ENCODE results near the gene FBXW2. TPM values are rescaled to one million over a fixed set of nuclear protein-coding genes. Genes with fewer than 3 reads are reported as not detected.

The FBXW2 gene
- total RNA-seq, 1 experiment from 2014 or later: 46.0 TPM

DNA sequence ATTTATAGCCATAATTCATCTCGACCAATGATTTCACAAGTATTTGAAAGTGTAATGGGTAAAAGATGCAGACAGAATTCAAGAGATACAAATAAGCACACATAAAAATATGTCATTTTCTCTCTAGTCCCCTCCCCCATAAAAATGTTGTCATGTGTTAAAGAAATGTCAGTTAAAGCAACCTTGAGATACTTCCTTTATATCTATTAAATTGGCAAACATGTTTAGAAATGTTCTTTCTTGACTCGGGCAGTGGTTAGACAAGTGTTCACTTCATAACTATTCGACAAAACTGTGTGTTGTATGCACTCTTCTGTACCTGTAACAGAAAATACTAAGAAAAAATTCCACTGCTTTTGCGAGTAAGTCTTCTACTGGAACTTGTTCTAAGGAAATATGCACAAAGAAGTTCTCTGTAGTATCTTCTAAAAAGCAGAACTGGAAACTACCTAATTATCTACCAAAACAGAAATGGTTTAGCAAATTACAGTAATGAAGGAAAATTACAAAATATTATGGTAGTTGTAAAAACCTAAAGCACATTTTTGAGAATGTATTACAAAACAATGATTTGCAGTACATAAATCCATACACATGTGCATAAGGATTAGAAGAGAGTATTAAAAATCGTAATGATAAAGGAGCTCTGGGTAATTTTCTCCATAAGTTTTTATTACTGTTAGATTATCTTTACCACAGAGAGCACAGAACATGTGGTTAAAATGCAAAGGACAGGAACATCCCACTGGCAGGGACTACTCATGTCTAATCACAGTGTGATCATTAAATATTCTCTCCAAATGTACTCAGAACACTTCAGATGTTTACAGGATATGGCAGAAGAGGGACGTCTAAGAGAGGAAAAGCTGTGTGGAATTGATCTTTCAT, 35.9 kb downstream of the FBXW2 start:
- Histone ChIP-seq H3K4me3 (ENCODE audit: low read depth in 2 of 2, low read length in 2 of 2) (no peak overlapping the region), H3K27me3 (ENCODE audit: control insufficient read depth, insufficient read depth, low read length) (no peaks in the 10 kb centered on the region), H3K9me3 (ENCODE audit: control insufficient read depth, insufficient read depth, low read depth, low read length) (no peaks in the 10 kb centered on the region), H3K27ac (ENCODE audit: low read length) (no peak overlapping the region), H3K36me3 (ENCODE audit: control insufficient read depth, insufficient read depth, low read length) (no peaks in the 10 kb centered on the region), H3K4me1 (ENCODE audit: control insufficient read depth, insufficient read depth, low read length) (no peaks in the 10 kb centered on the region; the same call in 1 of the 2 replicates)
- ATAC-seq (no peak), DNase-seq (ENCODE audit: low read depth, low spot score) (no peak)
- no TSS peak for BruUV-seq (replicated peaks)
- intact Hi-C loops (cut with micrococcal nuclease; ENCODE audit: unreplicated experiment): loop anchor here (2.0 kb wide), 1 partner anchor 180 kb away; no protein-coding TSS in a partner anchor
- ChIA-PET POLR2A (no interaction called here), CTCF (no interaction called here)
- TF ChIP-seq, protein P1, sequence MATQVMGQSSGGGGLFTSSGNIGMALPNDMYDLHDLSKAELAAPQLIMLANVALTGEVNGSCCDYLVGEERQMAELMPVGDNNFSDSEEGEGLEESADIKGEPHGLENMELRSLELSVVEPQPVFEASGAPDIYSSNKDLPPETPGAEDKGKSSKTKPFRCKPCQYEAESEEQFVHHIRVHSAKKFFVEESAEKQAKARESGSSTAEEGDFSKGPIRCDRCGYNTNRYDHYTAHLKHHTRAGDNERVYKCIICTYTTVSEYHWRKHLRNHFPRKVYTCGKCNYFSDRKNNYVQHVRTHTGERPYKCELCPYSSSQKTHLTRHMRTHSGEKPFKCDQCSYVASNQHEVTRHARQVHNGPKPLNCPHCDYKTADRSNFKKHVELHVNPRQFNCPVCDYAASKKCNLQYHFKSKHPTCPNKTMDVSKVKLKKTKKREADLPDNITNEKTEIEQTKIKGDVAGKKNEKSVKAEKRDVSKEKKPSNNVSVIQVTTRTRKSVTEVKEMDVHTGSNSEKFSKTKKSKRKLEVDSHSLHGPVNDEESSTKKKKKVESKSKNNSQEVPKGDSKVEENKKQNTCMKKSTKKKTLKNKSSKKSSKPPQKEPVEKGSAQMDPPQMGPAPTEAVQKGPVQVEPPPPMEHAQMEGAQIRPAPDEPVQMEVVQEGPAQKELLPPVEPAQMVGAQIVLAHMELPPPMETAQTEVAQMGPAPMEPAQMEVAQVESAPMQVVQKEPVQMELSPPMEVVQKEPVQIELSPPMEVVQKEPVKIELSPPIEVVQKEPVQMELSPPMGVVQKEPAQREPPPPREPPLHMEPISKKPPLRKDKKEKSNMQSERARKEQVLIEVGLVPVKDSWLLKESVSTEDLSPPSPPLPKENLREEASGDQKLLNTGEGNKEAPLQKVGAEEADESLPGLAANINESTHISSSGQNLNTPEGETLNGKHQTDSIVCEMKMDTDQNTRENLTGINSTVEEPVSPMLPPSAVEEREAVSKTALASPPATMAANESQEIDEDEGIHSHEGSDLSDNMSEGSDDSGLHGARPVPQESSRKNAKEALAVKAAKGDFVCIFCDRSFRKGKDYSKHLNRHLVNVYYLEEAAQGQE (IDR thresholded peaks at IDR 0.05; ENCODE audit: insufficient read depth in 1 of 2, low read depth in 2 of 2, low read length in 1 of 2): no peak
- no peak for TF ChIP-seq SIN3A (IDR thresholded peaks at IDR 0.05; ENCODE audit: borderline replicate concordance, insufficient read depth, low read depth, low read length)
- in situ Hi-C loops (cut with HindIII; ENCODE audit: low pct_unique_long_range_greater_than_20kb, low sequenced_read_pairs): no loop called here

DNA sequence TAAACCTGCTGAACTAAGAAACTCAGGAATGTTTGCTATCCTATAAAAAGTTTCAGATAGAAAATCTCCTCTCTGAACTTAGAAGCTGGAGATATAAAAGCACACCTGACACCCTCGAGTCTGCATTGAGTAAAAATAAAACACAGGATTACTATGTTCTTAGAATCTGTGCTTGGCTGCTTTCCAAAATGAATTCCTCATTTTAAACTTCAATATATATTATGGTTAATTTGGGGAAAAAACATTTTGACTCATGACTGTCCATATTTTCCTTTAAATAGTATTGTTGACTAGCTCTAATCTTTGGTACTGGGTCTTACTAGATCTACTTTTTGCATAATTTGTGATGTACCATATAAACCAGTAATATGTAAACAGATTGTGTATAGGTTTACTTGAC, 36.7 kb downstream of the FBXW2 start:
- Histone ChIP-seq H3K9me3 (ENCODE audit: control insufficient read depth, insufficient read depth, low read depth, low read length) (no peaks in the 10 kb centered on the region), H3K27me3 (ENCODE audit: control insufficient read depth, insufficient read depth, low read length) (no peaks in the 10 kb centered on the region), H3K36me3 (ENCODE audit: control insufficient read depth, insufficient read depth, low read length) (no peaks in the 10 kb centered on the region), H3K4me1 (ENCODE audit: control insufficient read depth, insufficient read depth, low read length) (no peaks in the 10 kb centered on the region; the same call in 1 of the 2 replicates), H3K27ac (ENCODE audit: low read length) (no peak overlapping the region), H3K4me3 (ENCODE audit: low read depth in 2 of 2, low read length in 2 of 2) (no peak overlapping the region)
- in situ Hi-C loops (cut with HindIII; ENCODE audit: low pct_unique_long_range_greater_than_20kb, low sequenced_read_pairs): no loop called here
- ChIA-PET POLR2A (no interaction called here), CTCF (no interaction called here)
- no TSS peak for BruUV-seq (replicated peaks)
- intact Hi-C loops (cut with micrococcal nuclease; ENCODE audit: unreplicated experiment): loop anchor here (2.0 kb wide), 1 partner anchor 180 kb away; no protein-coding TSS in a partner anchor
- DNase-seq (ENCODE audit: low read depth, low spot score) (no peak), ATAC-seq (no peak)
- TF ChIP-seq, protein P1 (IDR thresholded peaks at IDR 0.05; ENCODE audit: insufficient read depth in 1 of 2, low read depth in 2 of 2, low read length in 1 of 2): no peak
- no peak for TF ChIP-seq TCF7L2 (IDR thresholded peaks at IDR 0.05; ENCODE audit: low read depth, low read length)
- no peak for TF ChIP-seq POLR2AphosphoS5 (IDR thresholded peaks at IDR 0.05; ENCODE audit: low read depth, low read length)
- TF ChIP-seq SIN3A (IDR thresholded peaks at IDR 0.05; ENCODE audit: borderline replicate concordance, insufficient read depth, low read depth, low read length): no peak
- TF ChIP-seq, protein P2, sequence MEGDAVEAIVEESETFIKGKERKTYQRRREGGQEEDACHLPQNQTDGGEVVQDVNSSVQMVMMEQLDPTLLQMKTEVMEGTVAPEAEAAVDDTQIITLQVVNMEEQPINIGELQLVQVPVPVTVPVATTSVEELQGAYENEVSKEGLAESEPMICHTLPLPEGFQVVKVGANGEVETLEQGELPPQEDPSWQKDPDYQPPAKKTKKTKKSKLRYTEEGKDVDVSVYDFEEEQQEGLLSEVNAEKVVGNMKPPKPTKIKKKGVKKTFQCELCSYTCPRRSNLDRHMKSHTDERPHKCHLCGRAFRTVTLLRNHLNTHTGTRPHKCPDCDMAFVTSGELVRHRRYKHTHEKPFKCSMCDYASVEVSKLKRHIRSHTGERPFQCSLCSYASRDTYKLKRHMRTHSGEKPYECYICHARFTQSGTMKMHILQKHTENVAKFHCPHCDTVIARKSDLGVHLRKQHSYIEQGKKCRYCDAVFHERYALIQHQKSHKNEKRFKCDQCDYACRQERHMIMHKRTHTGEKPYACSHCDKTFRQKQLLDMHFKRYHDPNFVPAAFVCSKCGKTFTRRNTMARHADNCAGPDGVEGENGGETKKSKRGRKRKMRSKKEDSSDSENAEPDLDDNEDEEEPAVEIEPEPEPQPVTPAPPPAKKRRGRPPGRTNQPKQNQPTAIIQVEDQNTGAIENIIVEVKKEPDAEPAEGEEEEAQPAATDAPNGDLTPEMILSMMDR (IDR thresholded peaks at IDR 0.05): no peak
